H1 (cell line): ENCODE data around the gene USP35.

Experiments used
- CHD2 ChIP-seq: IDR thresholded peaks from 2 replicates; pipeline ENCODE4 v1.6.1; 2012; ENCODE audit warnings: low read length, improper control_type of control experiment
- E2F6 ChIP-seq: IDR thresholded peaks from 2 replicates; pipeline ENCODE4 v1.6.1; 2012; ENCODE audit warnings: inconsistent platforms
- POLR2A ChIP-seq, 2 experiments: IDR thresholded peaks; 1 replicate in 1 of 2; 2 replicates in 1 of 2; pipeline ENCODE4 v1.6.1; 2011; ENCODE audit warnings: low read depth in 2 of 2, low read length in 2 of 2, mild to moderate bottlenecking in 2 of 2; ENCODE audit errors: control extremely low read depth in 1 of 2
- SUZ12 ChIP-seq: fragments of 200-600 bp; sonication (generic); IDR thresholded peaks from 2 replicates; pipeline ENCODE4 v1.6.1; 2012; ENCODE audit warnings: mild to moderate bottlenecking, inconsistent platforms, low read length, moderate library complexity, mixed read lengths

DNA sequence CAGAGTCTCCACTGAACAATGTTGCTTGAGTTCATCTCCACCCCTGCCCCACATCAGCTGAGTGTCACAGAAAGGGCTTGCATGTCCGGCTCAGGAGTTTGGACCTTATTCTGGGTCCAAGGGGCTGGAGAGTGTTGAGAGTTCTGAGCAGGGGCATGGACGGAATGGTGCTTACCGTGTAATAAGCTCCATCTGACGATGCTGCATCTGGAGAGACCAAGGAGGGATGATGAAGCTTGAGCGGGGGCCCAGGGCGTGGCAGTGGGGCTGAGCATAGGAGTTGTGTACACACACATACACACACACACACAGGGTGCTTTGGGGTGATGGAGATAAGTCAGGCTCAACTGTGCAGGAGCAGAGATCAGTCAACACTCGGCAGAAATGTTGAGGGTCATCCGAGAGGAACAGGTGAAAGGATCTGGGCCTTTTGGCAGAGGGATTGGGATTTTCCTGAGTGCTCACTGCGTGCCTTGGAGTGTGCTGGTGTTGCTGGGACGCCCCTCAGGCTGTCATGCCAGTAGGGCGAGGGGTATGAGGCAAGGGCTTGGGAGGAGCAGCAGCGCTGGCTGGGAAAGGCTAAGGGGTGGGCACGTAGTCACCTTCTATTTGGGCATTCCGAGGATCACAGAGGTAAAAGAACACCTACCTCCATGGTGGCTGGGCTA is 2.3 kb downstream of the USP35 start:
- TF ChIP-seq CHD2 (no peak), E2F6 (no peak), POLR2A (IDR thresholded peaks at IDR 0.05; ENCODE audit: control extremely low read depth in 1 of 2, low read depth in 2 of 2, low read length in 2 of 2) (no peak), SUZ12 (no peak)
